A549 (cell line): ENCODE data around the gene BEST2. TPM values are rescaled to one million over a fixed set of nuclear protein-coding genes. Genes with fewer than 3 reads are reported as not detected.
A peak's percentile ranks its signal among the peaks of the same experiment; 100 is the strongest.

ENCODE experiments used
- ATAC-seq, 2 experiments: fragments of 200-7000 bp in 1 of 2; fragments of >200 bp in 1 of 2; cut with Nextera tagmentation in 1 of 2; cut with Tn5 transposase in 1 of 2; 3 replicates each; pipeline versions ENCODE4 v1.8.0 to v1.9.1; 2018 to 2020; ENCODE audit warnings: mild to moderate bottlenecking in 1 of 2, moderate library complexity in 1 of 2
- CTCF ChIA-PET: fragments of 300-600 bp; sonication (Branson Sonifier 250); formaldehyde crosslinking; extraction: SDS; loops from one replicate; lab custom pipeline; 2021; ENCODE audit warnings: antibody characterized with exemption, inconsistent platforms; lab: Yijun Ruan, JAX
- POLR2A ChIA-PET: fragments of 350-600 bp; formaldehyde crosslinking; extraction: SDS; loops from one replicate; lab custom pipeline; 2021; ENCODE audit warnings: antibody characterized with exemption, inconsistent platforms; lab: Yijun Ruan, JAX
- DNase-seq, 2 experiments: peaks; one replicate each; pipeline versions ENCODE4 v3.0.0 to v3.0.0-alpha.2; 2011 to 2016; ENCODE audit warnings: low read depth in 1 of 2, low spot score in 1 of 2
- FAIRE-seq: peaks from 2 replicates; lab custom pipeline; 2011; peaks lifted over from hg19 to GRCh38; lab: Jason Lieb, UNC
- H3K27ac ChIP-seq, 2 experiments: fragments of >200 bp; sonication (Bioruptor Twin); formaldehyde crosslinking; 3 replicates each; pipeline ENCODE4 v1.5.1; 2016 to 2017
- H3K4me1 ChIP-seq: fragments of >200 bp; sonication (Bioruptor Twin); formaldehyde crosslinking; 3 replicates; pipeline ENCODE4 v1.6.1; 2016
- H3K4me2 ChIP-seq: fragments of >200 bp; sonication (Bioruptor Twin); formaldehyde crosslinking; 3 replicates; pipeline ENCODE4 v1.6.1; 2016
- H3K4me3 ChIP-seq: fragments of >200 bp; sonication (Bioruptor Twin); formaldehyde crosslinking; 3 replicates; pipeline ENCODE4 v1.5.1; 2016
- H3K9me3 ChIP-seq: fragments of >200 bp; sonication (Bioruptor Twin); formaldehyde crosslinking; 3 replicates; pipeline ENCODE4 v1.6.1; 2016
- CHD2 ChIP-seq: fragments of 150-350 bp; IDR thresholded peaks from 2 replicates; pipeline ENCODE4 v1.6.1; 2014; ENCODE audit warnings: low read length; ENCODE audit not compliant: partially characterized antibody
- EHMT2 ChIP-seq: fragments of 200-600 bp; sonication (generic); IDR thresholded peaks from 2 replicates; pipeline ENCODE4 v1.6.1; 2016; ENCODE audit warnings: antibody characterized with exemption, low read depth, mild to moderate bottlenecking, moderate library complexity
- FOSL2 ChIP-seq, 2 experiments: fragments of 450-650 bp in 1 of 2; fragments of >200 bp in 1 of 2; sonication (Bioruptor Twin) in 1 of 2; formaldehyde crosslinking; IDR thresholded peaks; 2 replicates each; pipeline versions ENCODE4 v1.5.0 to v1.6.1; 2016 to 2020; ENCODE audit warnings: mild to moderate bottlenecking in 1 of 2, moderate library complexity in 1 of 2
- GATA3 ChIP-seq: IDR thresholded peaks from 2 replicates; pipeline ENCODE4 v1.6.1; 2012; ENCODE audit warnings: borderline replicate concordance
- MAFK ChIP-seq: fragments of 450-650 bp; IDR thresholded peaks from 2 replicates; pipeline ENCODE4 v1.6.1; 2014; ENCODE audit not compliant: partially characterized antibody
- MAZ ChIP-seq: fragments of 150-350 bp; IDR thresholded peaks from 2 replicates; pipeline ENCODE4 v1.6.1; 2014; ENCODE audit warnings: antibody characterized with exemption, low read depth, low read length, borderline replicate concordance
- NFE2L2 ChIP-seq: fragments of 150-350 bp; conservative IDR thresholded peaks from 2 replicates; pipeline ENCODE4 v1.6.1; 2014; ENCODE audit warnings: low read length
- RAD21 ChIP-seq, 2 experiments: fragments of >200 bp in 1 of 2; sonication (Bioruptor Twin) in 1 of 2; formaldehyde crosslinking in 1 of 2; IDR thresholded peaks in 1 of 2; conservative IDR thresholded peaks in 1 of 2; 2 replicates in 1 of 2; 3 replicates in 1 of 2; pipeline ENCODE4 v1.6.1; 2012 to 2018; ENCODE audit warnings: inconsistent platforms in 1 of 2
- SMC3 ChIP-seq: fragments of >200 bp; sonication (Bioruptor Twin); formaldehyde crosslinking; IDR thresholded peaks from 3 replicates; pipeline ENCODE4 v1.6.1; 2018; ENCODE audit warnings: inconsistent platforms
- TFCP2L1 ChIP-seq: fragments of 250-450 bp; sonication (Bioruptor Pico); IDR thresholded peaks from 2 replicates; pipeline ENCODE4 v1.5.0; 2021; ENCODE audit warnings: mild to moderate bottlenecking
- ZSCAN20 ChIP-seq: fragments of 250-450 bp; sonication (Bioruptor Pico); IDR thresholded peaks from 2 replicates; pipeline ENCODE4 v1.8.0; 2022; ENCODE audit warnings: mild to moderate bottlenecking, moderate library complexity
- WGBS: methylation state at CpG from one replicate; pipeline ENCODE4 v1.1.6; 2017; ENCODE audit errors: missing lambda C conversion rate; 5-methylcytosine and 5-hydroxymethylcytosine counted together
- polyA plus RNA-seq, 4 experiments: library from polyadenylated mRNA; depleted of rRNA in 3 of 4; stranded (reverse); fragments of >200 nt; fragmentation: RNase III in 1 of 4; extraction: RNeasy Plus Mini Kit Qiagen cat#74134 plus additional on column Dnase treatment in 1 of 4; gene quantifications; 2 replicates in 3 of 4; 3 replicates in 1 of 4; pipeline ENCODE4 v1.2.3, GENCODE V29; 2011 to 2017
- TF ChIP-seq, protein P1 (sequence below): fragments of 450-650 bp; IDR thresholded peaks from 2 replicates; pipeline ENCODE4 v1.6.1; 2014; ENCODE audit warnings: antibody characterized with exemption
- TF ChIP-seq, protein P2 (sequence below): fragments of 250-450 bp; sonication (Bioruptor Pico); IDR thresholded peaks from 2 replicates; pipeline ENCODE4 v1.5.0; 2021; ENCODE audit warnings: mild to moderate bottlenecking, moderate library complexity, borderline replicate concordance
- TF ChIP-seq, protein P3 (sequence below): fragments of >200 bp; sonication (Bioruptor Twin); formaldehyde crosslinking; IDR thresholded peaks from 3 replicates; pipeline ENCODE4 v1.5.1; 2016
- TF ChIP-seq, protein P4 (sequence below): IDR thresholded peaks from 2 replicates; pipeline ENCODE4 v1.6.1; 2012; ENCODE audit warnings: low read depth, borderline replicate concordance
- TF ChIP-seq, protein P5 (sequence below): IDR thresholded peaks from 2 replicates; pipeline ENCODE4 v1.6.1; 2012

Gene BEST2
- polyA plus RNA-seq, 2 of the 4 experiments (the other 2 are of a cell fraction): not detected

DNA sequence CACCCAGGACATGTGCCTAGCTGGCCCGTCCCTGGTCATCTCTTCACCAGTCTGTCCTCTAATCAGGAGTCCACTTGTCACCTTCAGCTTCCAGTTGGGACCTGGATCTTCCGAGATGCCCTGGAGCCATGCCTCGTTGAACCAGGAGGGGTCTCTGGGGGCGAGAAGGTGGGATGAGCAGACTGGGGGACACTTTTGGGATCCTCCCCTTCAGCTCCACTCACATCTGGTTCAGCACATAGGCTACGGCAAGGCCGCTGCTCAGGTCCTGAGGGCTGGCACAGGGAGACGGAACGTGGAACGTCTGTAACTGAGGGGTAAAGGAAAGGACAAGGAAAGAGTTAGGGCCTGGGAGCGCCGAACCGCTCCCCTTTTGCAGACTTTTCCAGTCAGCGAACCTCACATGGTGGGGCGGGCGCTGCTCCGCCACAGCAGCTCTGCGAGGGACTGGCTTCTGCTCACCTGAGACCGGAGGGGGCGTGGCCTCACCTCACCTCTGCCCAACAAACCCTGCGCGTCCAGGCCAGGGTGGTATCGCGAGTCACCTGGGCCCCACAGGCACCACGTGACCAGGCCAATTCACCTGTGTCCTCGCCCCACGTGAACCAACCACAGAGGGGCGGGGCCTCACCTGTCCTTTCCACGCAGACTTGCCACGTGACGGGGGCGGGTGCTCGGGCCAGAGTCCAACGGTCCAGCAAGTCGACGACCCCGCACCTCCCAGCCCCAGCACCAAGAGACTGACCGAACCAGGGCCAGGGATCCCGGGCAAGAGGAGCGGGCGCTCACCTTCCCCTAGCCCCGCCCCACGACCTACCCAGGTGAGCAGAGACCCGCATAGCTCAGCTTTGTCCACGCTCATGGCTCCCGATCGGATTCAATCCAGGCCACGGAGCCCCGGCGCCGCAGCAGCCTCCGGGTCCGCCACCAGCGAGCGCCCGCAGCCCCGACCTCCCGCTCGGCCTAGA is 23.3 kb downstream of the BEST2 start, which contains the start of gene HOOK2:
Gene HOOK2 (minus strand): TSS at position 965 of the 968 bp plus-strand sequence. CDS start 103 bp downstream, at position 862.
- no peaks in the 10 kb centered on the region for H3K9me3 ChIP-seq
- DNase-seq (no peak), ATAC-seq (no peak), FAIRE-seq (no peak)
- H3K27ac ChIP-seq: peak within 1 kb of the TSS; percentile 76 to 99
- ChIA-PET CTCF (interaction anchor here (1.6 to 29.7 kb wide), 4 partner anchors 13 to 72 kb away, joined by 3 to 901 read pairs (median 370); partner anchors contain the start of genes BEST2, GET3, JUNB and PRDX2), POLR2A (interaction anchor here (2.3 kb wide), 1 partner anchor 17 kb away, joined by 7 read pairs; the partner anchor contains the start of gene JUNB)
- peak within 1 kb of the TSS; percentile 95 for H3K4me2 ChIP-seq
- 56% methylated on average over 22 of the region's 58 CpGs for WGBS
- H3K4me3 ChIP-seq: peak within 1 kb of the TSS; percentile 71
- TF ChIP-seq CHD2: no peak
- TF ChIP-seq, protein P1, sequence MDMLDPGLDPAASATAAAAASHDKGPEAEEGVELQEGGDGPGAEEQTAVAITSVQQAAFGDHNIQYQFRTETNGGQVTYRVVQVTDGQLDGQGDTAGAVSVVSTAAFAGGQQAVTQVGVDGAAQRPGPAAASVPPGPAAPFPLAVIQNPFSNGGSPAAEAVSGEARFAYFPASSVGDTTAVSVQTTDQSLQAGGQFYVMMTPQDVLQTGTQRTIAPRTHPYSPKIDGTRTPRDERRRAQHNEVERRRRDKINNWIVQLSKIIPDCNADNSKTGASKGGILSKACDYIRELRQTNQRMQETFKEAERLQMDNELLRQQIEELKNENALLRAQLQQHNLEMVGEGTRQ: peak; percentile 80
- peaks cover 27% of the 10 kb centered on the region for H3K4me1 ChIP-seq

DNA sequence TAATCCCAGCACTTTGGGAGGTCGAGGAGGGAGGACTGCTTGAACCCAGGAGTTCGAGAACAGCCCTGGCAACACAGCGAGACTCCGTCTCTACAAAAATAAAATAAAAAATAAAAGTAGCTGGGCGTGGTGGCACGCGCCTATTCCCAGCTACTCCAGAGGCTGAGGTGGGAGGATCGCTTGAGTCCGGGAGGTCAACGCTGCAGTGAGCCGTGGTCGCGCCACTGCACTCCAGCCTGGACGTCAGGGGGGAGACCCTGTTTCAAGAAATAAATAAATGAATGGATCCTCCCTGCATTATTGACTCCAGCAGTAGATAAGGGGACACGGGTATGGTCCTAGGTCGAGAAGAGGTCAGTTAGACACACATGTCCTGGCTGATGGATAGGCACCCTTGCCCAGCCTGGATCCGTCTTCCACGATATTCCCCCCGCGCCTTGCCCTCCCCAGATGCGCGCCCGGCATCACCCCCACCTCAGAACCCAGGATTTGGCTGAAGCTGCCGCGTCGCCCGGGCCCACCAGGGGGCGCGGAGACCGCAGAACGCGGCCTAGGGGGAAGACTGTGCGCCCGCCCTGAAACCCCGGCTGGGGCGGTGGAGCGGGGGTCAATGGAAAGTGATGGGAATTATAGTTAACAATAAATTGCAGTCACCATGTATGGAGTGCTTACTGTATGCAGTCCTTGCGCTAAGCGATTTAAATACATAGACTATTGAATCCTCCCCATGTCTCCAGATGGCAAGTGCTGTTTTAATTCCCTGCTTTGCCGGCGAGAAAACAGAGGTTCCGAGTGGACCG is 25.8 kb downstream of the BEST2 start:
- Histone ChIP-seq H3K4me3 (peak overlapping the region; percentile 55), H3K4me1 (peaks cover 40% of the 10 kb centered on the region), H3K27ac (peak overlapping the region; percentile 91 to 99), H3K4me2 (peak overlapping the region; percentile 86), H3K9me3 (no peaks in the 10 kb centered on the region)
- DNase-seq (peak in 1 of 2 experiments; percentile 77), FAIRE-seq (no peak), ATAC-seq (peak; percentile 56 to 75)
- CTCF ChIA-PET: interaction anchor here (0.6 to 29.7 kb wide), 11 partner anchors 10 to 105 kb away, joined by 3 to 901 read pairs (median 5); partner anchors contain the start of genes BEST2, GET3, JUNB and PRDX2
- TF ChIP-seq NFE2L2: no peak
- TF ChIP-seq FOSL2 (IDR thresholded peaks at IDR 0.05): no peak
- TF ChIP-seq FOSL2 (CRISPR knock-in tag; IDR thresholded peaks at IDR 0.05): 0 out of 2 replicates have a peak, but pooled peaks have one; percentile 6
- peak; percentile 7; the same call in 1 of the 2 replicates for TF ChIP-seq GATA3
- TF ChIP-seq, protein P2, sequence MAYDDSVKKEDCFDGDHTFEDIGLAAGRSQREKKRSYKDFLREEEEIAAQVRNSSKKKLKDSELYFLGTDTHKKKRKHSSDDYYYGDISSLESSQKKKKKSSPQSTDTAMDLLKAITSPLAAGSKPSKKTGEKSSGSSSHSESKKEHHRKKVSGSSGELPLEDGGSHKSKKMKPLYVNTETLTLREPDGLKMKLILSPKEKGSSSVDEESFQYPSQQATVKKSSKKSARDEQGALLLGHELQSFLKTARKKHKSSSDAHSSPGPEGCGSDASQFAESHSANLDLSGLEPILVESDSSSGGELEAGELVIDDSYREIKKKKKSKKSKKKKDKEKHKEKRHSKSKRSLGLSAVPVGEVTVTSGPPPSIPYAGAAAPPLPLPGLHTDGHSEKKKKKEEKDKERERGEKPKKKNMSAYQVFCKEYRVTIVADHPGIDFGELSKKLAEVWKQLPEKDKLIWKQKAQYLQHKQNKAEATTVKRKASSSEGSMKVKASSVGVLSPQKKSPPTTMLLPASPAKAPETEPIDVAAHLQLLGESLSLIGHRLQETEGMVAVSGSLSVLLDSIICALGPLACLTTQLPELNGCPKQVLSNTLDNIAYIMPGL (CRISPR knock-in tag): 0 out of 2 replicates have a peak, but pooled peaks have one; percentile 58
- no peak for TF ChIP-seq EHMT2
- TF ChIP-seq, protein P3, sequence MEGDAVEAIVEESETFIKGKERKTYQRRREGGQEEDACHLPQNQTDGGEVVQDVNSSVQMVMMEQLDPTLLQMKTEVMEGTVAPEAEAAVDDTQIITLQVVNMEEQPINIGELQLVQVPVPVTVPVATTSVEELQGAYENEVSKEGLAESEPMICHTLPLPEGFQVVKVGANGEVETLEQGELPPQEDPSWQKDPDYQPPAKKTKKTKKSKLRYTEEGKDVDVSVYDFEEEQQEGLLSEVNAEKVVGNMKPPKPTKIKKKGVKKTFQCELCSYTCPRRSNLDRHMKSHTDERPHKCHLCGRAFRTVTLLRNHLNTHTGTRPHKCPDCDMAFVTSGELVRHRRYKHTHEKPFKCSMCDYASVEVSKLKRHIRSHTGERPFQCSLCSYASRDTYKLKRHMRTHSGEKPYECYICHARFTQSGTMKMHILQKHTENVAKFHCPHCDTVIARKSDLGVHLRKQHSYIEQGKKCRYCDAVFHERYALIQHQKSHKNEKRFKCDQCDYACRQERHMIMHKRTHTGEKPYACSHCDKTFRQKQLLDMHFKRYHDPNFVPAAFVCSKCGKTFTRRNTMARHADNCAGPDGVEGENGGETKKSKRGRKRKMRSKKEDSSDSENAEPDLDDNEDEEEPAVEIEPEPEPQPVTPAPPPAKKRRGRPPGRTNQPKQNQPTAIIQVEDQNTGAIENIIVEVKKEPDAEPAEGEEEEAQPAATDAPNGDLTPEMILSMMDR: peak; percentile 77
- peak; percentile 75 to 80 for TF ChIP-seq RAD21 (conservative IDR thresholded peaks at IDR 0.05 in 1 of 2, IDR thresholded peaks at IDR 0.05 in 1 of 2)
- TF ChIP-seq MAZ: peak; percentile 16; the same call in 1 of the 2 replicates
- no peak for TF ChIP-seq ZSCAN20 (CRISPR knock-in tag)
- no peak for TF ChIP-seq TFCP2L1 (CRISPR knock-in tag)
- TF ChIP-seq, protein P4, sequence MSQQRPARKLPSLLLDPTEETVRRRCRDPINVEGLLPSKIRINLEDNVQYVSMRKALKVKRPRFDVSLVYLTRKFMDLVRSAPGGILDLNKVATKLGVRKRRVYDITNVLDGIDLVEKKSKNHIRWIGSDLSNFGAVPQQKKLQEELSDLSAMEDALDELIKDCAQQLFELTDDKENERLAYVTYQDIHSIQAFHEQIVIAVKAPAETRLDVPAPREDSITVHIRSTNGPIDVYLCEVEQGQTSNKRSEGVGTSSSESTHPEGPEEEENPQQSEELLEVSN: no peak
- TF ChIP-seq, protein P5, sequence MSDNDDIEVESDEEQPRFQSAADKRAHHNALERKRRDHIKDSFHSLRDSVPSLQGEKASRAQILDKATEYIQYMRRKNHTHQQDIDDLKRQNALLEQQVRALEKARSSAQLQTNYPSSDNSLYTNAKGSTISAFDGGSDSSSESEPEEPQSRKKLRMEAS: peak; percentile 58
- peak; percentile 90 for TF ChIP-seq SMC3
- TF ChIP-seq MAFK: no peak
- POLR2A ChIA-PET: interaction anchor here (1.0 to 3.9 kb wide), 3 partner anchors 11 to 40 kb away, joined by 3 to 122 read pairs (median 24); partner anchors contain the start of genes GET3 and JUNB
- WGBS: 14% methylated on average over 26 of the region's 43 CpGs
